GM23338 (cell line): ENCODE measurements around the gene ANKRD55. TPM values are rescaled to one million over a fixed set of nuclear protein-coding genes. Genes with fewer than 3 reads are reported as not detected.

Experiments
- ATAC-seq: fragments of 200-7000 bp; cut with Tn5 transposase; 3 replicates; pipeline ENCODE4 v1.9.1; 2020
- DNase-seq: peaks from one replicate; pipeline ENCODE4 v3.0.0-alpha.2; 2015; ENCODE audit warnings: low spot score
- H2AFZ ChIP-seq: fragments of 200-600 bp; sonication (generic); 2 replicates; pipeline ENCODE4 v1.8.0; 2016; ENCODE audit warnings: antibody characterized with exemption, mild to moderate bottlenecking, moderate library complexity
- H3F3A ChIP-seq: fragments of 200-600 bp; sonication (generic); replicated peaks from 2 replicates; pipeline ENCODE4 v1.8.0; 2017; ENCODE audit warnings: antibody characterized with exemption, mixed run types, low read depth
- H3K27ac ChIP-seq: fragments of 200-600 bp; sonication (generic); 2 replicates; pipeline ENCODE4 v1.6.1; 2016; ENCODE audit warnings: low read depth
- H3K27me3 ChIP-seq: fragments of 200-600 bp; sonication (generic); 2 replicates; pipeline ENCODE4 v1.8.0; 2016; ENCODE audit warnings: mild to moderate bottlenecking, mixed run types, moderate library complexity; ENCODE audit not compliant: insufficient read depth
- H3K36me3 ChIP-seq: fragments of 200-600 bp; sonication (generic); 2 replicates; pipeline ENCODE4 v1.8.0; 2016; ENCODE audit warnings: mild to moderate bottlenecking; ENCODE audit not compliant: insufficient read depth
- H3K4me1 ChIP-seq: fragments of 200-600 bp; sonication (generic); 2 replicates; pipeline ENCODE4 v1.8.0; 2016; ENCODE audit warnings: mild to moderate bottlenecking, moderate library complexity; ENCODE audit not compliant: insufficient read depth
- H3K4me2 ChIP-seq: fragments of 200-600 bp; sonication (generic); 2 replicates; pipeline ENCODE4 v1.7.1; 2017; ENCODE audit warnings: mixed run types
- H3K4me3 ChIP-seq: fragments of 200-600 bp; sonication (generic); 2 replicates; pipeline ENCODE4 v1.6.1; 2016; ENCODE audit warnings: mixed run types
- H3K79me2 ChIP-seq: fragments of 200-600 bp; sonication (generic); replicated peaks from 2 replicates; pipeline ENCODE4 v1.8.0; 2017; ENCODE audit warnings: mild to moderate bottlenecking; ENCODE audit not compliant: insufficient read depth
- H3K9me2 ChIP-seq: fragments of 200-600 bp; sonication (generic); 2 replicates; pipeline ENCODE4 v1.8.0; 2017; ENCODE audit not compliant: insufficient read depth
- H4K20me1 ChIP-seq: fragments of 200-600 bp; sonication (generic); replicated peaks from 2 replicates; pipeline ENCODE4 v1.8.0; 2017; ENCODE audit warnings: mild to moderate bottlenecking; ENCODE audit not compliant: insufficient read depth
- H3K27ac Mint-ChIP-seq: 2 replicates; pipeline ENCODE4 v1.8.0; 2020; ENCODE audit warnings: inconsistent platforms, mild to moderate bottlenecking, moderate library complexity, mixed read lengths
- H3K27me3 Mint-ChIP-seq: 3 replicates; pipeline ENCODE4 v1.8.0; 2022; ENCODE audit warnings: low read depth, mild to moderate bottlenecking, moderate library complexity, mixed read lengths, inconsistent platforms; ENCODE audit not compliant: insufficient read depth, poor library complexity
- H3K36me3 Mint-ChIP-seq: 3 replicates; pipeline ENCODE4 v1.8.0; 2021; ENCODE audit warnings: low read depth, mild to moderate bottlenecking, inconsistent platforms, moderate library complexity, mixed read lengths
- H3K4me1 Mint-ChIP-seq: 3 replicates; pipeline ENCODE4 v1.8.0; 2020; ENCODE audit warnings: mild to moderate bottlenecking, inconsistent platforms, mixed read lengths
- H3K4me3 Mint-ChIP-seq: 3 replicates; pipeline ENCODE4 v1.8.0; 2021; ENCODE audit warnings: moderate library complexity, mild to moderate bottlenecking, inconsistent platforms, mixed read lengths
- H3K9me3 Mint-ChIP-seq: 3 replicates; pipeline ENCODE4 v1.8.0; 2020; ENCODE audit warnings: moderate library complexity, mild to moderate bottlenecking, inconsistent platforms, mixed read lengths
- ZNF331 ChIP-seq: fragments of 250-450 bp; sonication (Bioruptor Pico); IDR thresholded peaks from 2 replicates; pipeline ENCODE4 v1.5.0; 2020; ENCODE audit warnings: low read depth, mild to moderate bottlenecking, moderate library complexity
- polyA plus RNA-seq: library from polyadenylated mRNA; unstranded; fragments of >200 nt; fragmentation: Nextera tagmentation; extraction: Ambion mirVana; gene quantifications from 2 replicates; pipeline ENCODE4 v1.2.1, GENCODE V29; 2016
- total RNA-seq: library from RNA; depleted of rRNA; stranded (reverse); fragments of >200 nt; shearing (Covaris generic); gene quantifications from 2 replicates; pipeline ENCODE4 v1.2.3, GENCODE V29; 2014
- TF ChIP-seq, protein P1 (sequence below): IDR thresholded peaks from one replicate; pipeline ENCODE4 v1.6.1; 2018; ENCODE audit warnings: antibody characterized with exemption; ENCODE audit not compliant: unreplicated experiment
- TF ChIP-seq, protein P2 (sequence below): fragments of 250-450 bp; sonication (Bioruptor Pico); IDR thresholded peaks from 2 replicates; pipeline ENCODE4 v1.5.0; 2020; ENCODE audit warnings: mild to moderate bottlenecking, moderate library complexity

Gene ANKRD55
- total and polyA plus RNA-seq, 2 experiments from 2014 or later, result not detected

DNA sequence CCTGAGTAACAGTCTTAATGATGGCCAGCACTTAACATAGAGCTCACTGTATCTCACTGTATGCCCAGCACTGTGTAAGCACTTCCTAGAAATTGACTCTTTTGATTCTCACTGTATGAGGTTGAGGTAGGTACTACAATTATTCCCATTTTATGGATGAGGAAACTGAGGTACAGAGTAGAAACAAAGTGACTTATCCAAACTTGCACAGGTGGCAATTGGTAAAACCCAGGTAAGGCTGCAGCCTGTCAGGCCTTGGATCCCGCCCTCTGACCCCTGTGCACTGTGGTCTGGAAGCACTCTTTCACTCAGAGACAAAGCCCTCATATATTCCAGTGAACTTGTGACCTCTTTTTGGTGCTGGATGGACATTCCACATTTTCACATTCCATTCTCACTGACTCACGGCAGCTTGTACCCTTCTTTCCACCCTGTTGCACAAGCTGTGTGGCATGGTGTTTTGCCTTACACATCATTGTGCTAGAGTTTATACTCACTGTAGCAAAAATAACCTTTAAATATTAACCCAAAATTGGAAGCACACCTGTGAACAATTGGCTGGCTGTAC lies 21.7 kb downstream of the ANKRD55 start:
- DNase-seq, result no peak
- H3K4me2 ChIP-seq, result no peak overlapping the region

More for the DNA sequence above, 21.7 kb downstream of the ANKRD55 start:
- Mint-ChIP-seq H3K4me3 (no peak overlapping the region), H3K4me1 (no peaks in the 10 kb centered on the region), H3K27me3 (peaks cover 5% of the 10 kb centered on the region), H3K36me3 (peaks cover 5% of the 10 kb centered on the region), H3K9me3 (peaks cover 12% of the 10 kb centered on the region; the same call in 2 of the 3 replicates), H3K27ac (no peak overlapping the region)
- Histone ChIP-seq H3K4me1 (no peaks in the 10 kb centered on the region), H3K9me2 (no peaks in the 10 kb centered on the region), H3K79me2 (no peaks in the 10 kb centered on the region), H4K20me1 (no peaks in the 10 kb centered on the region), H2AFZ (no peak overlapping the region), H3K27me3 (no peaks in the 10 kb centered on the region), H3K36me3 (no peaks in the 10 kb centered on the region; the same call in 1 of the 2 replicates), H3F3A (no peaks in the 10 kb centered on the region), H3K27ac (no peak overlapping the region), H3K4me3 (no peak overlapping the region)
- TF ChIP-seq, protein P1, sequence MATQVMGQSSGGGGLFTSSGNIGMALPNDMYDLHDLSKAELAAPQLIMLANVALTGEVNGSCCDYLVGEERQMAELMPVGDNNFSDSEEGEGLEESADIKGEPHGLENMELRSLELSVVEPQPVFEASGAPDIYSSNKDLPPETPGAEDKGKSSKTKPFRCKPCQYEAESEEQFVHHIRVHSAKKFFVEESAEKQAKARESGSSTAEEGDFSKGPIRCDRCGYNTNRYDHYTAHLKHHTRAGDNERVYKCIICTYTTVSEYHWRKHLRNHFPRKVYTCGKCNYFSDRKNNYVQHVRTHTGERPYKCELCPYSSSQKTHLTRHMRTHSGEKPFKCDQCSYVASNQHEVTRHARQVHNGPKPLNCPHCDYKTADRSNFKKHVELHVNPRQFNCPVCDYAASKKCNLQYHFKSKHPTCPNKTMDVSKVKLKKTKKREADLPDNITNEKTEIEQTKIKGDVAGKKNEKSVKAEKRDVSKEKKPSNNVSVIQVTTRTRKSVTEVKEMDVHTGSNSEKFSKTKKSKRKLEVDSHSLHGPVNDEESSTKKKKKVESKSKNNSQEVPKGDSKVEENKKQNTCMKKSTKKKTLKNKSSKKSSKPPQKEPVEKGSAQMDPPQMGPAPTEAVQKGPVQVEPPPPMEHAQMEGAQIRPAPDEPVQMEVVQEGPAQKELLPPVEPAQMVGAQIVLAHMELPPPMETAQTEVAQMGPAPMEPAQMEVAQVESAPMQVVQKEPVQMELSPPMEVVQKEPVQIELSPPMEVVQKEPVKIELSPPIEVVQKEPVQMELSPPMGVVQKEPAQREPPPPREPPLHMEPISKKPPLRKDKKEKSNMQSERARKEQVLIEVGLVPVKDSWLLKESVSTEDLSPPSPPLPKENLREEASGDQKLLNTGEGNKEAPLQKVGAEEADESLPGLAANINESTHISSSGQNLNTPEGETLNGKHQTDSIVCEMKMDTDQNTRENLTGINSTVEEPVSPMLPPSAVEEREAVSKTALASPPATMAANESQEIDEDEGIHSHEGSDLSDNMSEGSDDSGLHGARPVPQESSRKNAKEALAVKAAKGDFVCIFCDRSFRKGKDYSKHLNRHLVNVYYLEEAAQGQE, result no peak
- TF ChIP-seq, protein P2, sequence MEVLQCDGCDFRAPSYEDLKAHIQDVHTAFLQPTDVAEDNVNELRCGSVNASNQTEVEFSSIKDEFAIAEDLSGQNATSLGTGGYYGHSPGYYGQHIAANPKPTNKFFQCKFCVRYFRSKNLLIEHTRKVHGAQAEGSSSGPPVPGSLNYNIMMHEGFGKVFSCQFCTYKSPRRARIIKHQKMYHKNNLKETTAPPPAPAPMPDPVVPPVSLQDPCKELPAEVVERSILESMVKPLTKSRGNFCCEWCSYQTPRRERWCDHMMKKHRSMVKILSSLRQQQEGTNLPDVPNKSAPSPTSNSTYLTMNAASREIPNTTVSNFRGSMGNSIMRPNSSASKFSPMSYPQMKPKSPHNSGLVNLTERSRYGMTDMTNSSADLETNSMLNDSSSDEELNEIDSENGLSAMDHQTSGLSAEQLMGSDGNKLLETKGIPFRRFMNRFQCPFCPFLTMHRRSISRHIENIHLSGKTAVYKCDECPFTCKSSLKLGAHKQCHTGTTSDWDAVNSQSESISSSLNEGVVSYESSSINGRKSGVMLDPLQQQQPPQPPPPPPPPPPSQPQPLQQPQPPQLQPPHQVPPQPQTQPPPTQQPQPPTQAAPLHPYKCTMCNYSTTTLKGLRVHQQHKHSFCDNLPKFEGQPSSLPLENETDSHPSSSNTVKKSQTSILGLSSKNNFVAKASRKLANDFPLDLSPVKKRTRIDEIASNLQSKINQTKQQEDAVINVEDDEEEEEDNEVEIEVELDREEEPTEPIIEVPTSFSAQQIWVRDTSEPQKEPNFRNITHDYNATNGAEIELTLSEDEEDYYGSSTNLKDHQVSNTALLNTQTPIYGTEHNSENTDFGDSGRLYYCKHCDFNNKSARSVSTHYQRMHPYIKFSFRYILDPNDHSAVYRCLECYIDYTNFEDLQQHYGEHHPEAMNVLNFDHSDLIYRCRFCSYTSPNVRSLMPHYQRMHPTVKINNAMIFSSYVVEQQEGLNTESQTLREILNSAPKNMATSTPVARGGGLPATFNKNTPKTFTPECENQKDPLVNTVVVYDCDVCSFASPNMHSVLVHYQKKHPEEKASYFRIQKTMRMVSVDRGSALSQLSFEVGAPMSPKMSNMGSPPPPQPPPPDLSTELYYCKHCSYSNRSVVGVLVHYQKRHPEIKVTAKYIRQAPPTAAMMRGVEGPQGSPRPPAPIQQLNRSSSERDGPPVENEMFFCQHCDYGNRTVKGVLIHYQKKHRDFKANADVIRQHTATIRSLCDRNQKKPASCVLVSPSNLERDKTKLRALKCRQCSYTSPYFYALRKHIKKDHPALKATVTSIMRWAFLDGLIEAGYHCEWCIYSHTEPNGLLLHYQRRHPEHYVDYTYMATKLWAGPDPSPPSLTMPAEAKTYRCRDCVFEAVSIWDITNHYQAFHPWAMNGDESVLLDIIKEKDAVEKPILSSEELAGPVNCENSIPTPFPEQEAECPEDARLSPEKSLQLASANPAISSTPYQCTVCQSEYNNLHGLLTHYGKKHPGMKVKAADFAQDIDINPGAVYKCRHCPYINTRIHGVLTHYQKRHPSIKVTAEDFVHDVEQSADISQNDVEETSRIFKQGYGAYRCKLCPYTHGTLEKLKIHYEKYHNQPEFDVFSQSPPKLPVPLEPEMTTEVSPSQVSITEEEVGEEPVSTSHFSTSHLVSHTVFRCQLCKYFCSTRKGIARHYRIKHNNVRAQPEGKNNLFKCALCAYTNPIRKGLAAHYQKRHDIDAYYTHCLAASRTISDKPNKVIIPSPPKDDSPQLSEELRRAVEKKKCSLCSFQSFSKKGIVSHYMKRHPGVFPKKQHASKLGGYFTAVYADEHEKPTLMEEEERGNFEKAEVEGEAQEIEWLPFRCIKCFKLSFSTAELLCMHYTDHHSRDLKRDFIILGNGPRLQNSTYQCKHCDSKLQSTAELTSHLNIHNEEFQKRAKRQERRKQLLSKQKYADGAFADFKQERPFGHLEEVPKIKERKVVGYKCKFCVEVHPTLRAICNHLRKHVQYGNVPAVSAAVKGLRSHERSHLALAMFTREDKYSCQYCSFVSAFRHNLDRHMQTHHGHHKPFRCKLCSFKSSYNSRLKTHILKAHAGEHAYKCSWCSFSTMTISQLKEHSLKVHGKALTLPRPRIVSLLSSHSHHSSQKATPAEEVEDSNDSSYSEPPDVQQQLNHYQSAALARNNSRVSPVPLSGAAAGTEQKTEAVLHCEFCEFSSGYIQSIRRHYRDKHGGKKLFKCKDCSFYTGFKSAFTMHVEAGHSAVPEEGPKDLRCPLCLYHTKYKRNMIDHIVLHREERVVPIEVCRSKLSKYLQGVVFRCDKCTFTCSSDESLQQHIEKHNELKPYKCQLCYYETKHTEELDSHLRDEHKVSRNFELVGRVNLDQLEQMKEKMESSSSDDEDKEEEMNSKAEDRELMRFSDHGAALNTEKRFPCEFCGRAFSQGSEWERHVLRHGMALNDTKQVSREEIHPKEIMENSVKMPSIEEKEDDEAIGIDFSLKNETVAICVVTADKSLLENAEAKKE (CRISPR knock-in tag), result no peak
- TF ChIP-seq ZNF331, result no peak
- ATAC-seq, result no peak
